HG03175 (cell line): ENCODE results near the gene UBQLN1.
"Not testable (repeated sequence)": the region's sequence is repeated elsewhere in the genome, so short reads cannot be mapped to it uniquely, and the experiment has no call there.

Source experiments
- ATAC-seq: cut with Tn5 transposase; IDR thresholded peaks from one replicate; pipeline ENCODE4 v1.9.1; 2021; ENCODE audit warnings: mild to moderate bottlenecking, moderate library complexity; ENCODE audit not compliant: unreplicated experiment

UBQLN1 gene

DNA sequence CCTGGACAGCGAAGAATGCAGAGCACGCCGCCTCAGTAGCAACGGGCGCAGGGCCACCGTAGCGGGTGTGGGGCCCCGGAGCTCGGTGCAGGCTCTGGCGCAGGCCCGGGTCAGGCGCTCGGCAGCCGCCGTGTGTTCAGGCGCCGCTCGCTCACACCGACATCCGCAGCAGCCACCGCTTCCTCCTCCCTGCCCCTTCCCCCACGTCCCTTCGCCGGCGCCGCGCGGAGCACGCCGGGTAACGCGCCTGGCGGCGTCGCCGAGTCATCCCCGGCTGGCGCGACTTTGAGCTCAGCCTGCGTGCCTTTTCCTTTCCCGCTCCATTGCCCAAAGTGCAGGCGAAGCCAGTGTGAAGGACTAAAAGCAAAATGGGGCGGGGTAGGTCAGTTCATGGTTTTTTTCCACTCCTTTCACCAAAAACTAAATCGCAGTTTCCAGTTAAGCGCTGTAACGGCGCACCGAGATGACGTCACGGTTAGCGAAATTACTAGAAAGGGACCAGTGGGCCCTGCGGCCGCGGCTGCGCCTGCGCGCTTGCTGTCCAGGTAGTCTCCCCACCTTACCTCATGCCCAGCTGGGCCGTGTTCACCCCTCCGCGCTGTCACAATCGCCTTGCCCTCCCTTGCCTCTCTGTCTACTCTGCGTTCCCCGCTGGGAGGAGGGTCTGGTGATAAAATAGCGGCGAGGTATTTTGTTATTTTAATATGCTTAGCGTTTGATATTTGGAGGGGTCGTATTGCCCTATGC, at the start of gene UBQLN1:
UBQLN1 (minus strand) TSS at position 191 of the 747 bp plus-strand sequence. CDS start 279 bp downstream, outside the sequence.
- peak; percentile 77 for ATAC-seq

DNA sequence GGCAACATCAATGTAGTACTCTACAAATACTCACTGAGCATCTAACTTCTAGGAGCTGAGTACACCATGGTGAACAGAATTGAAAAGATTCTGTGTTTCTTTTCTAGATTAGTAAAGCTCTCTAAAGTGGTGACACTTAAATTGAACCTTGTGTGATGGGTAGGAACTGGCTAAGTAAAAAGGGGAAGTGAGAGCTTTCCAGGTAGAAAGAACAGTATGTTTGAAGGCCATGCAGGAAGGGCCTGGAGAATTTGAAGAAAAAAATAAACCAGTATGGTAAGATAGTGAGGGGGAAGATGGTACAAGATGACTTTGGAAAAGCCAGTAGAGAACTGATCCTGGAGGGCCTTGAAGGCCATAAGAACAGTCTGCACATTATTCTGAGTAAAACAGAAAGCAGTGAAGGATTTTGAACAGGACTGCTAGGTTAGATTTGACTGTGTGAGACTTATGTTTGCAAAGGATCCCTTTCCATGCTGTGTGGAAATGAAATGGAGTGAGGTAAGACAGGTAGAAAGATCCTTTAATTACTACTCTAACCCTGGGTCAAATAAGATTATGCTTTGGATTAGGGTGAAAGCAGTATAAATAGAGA, 46.7 kb upstream of the UBQLN1 start:
- peak; percentile 82 for ATAC-seq

DNA sequence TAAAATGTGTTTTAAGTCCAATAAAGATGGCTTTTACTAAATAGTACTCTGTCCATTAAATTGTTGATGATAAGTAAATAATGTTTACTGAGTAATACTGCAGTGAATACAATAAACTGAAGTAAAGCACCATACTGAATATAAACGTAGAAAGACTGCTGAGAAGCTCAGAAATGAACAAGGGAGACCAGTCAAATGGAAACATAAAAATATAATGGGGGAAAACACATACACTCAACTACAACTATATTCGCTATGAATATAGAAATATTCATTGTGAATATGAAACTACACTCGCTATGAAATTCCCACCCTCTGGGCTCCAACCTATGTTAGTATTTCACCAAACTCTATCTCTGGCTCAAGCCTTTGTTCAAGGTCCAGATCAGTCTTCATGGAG, 41.9 kb upstream of the UBQLN1 start:
- ATAC-seq, result no peak

DNA sequence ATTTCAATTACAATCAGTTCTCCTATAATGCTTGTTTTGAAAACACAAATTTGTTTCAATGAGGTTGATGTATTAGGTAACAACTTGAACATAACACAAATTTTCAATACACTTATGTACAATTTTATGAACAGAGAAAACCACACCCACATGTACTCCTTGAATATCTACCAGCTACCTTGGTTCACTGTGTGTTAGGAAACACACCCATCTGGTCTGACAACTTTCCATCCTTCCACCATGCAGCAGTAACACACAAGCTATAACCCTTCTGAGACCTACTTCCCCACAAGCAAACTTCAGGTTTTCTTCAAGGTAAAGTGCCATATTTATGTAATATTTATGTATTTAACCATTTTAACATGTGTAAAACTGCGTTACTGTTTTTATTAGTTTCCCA, 36.4 kb upstream of the UBQLN1 start:
- ATAC-seq, result no peak

DNA sequence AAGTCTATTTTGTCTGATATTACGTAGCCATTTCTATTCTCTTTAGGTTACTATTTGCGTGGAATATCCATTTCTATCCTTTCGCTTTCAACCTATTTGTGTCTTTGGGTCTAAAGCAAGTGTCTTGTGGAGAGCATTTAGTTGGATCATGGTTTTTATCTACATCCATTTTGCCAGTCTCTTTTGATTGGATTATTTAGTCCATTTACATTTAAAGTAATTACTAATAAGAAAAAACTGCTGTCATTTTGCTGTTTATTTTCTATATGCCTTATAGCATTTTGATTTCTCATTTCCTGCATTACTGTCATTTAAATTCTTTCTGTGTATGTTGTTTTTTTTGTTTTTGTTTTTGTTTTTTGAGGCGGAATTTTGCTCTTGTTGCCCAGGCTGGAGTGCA, 26.0 kb upstream of the UBQLN1 start:
- no peak for ATAC-seq

DNA sequence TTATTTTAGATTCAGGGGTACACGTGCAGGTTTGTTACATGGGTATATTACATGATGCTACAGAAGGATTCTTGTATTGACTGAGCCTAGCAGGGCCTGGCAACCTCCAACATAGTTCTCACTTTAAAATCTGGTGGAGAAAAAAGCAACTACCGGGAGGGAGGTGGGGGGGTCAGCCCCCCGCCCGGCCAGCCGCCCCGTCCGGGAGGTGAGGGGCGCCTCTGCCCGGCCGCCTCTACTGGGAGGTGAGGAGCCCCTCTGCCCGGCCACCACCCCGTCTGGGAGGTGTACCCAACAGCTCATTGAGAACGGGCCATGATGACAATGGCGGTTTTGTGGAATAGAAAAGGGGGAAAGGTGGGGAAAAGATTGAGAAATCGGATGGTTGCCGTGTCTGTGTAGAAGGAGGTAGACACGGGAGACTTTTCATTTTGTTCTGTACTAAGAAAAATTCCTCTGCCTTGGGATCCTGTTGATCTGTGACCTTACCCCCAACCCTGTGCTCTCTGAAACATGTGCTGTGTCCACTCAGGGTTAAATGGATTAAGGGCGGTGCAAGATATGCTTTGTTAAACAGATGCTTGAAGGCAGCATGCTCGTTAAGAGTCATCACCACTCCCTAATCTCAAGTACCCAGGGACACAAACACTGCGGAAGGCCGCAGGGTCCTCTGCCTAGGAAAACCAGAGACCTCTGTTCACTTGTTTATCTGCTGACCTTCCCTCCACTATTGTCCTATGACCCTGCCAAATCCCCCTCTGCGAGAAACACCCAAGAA, 21.0 kb upstream of the UBQLN1 start:
- ATAC-seq, result not testable (repeated sequence)

DNA sequence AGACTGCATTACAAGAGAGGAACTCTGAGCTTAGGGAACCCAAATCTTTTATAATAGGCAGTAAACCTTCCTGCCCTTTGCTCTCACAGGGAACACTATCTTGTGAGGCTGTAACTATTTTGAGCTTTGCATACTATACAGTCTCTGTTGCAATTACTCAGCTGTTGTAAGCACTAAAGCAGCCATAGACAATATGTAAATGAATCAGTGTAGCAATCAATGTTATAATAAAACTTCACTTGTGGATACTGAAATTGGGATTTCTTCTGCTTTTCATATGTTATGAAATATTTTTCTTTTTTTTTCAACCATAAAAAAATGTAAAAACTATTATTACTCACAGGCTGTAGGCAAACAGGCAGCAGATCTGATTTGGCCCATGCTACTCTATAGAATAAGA, 16.7 kb upstream of the UBQLN1 start:
- ATAC-seq, result no peak

DNA sequence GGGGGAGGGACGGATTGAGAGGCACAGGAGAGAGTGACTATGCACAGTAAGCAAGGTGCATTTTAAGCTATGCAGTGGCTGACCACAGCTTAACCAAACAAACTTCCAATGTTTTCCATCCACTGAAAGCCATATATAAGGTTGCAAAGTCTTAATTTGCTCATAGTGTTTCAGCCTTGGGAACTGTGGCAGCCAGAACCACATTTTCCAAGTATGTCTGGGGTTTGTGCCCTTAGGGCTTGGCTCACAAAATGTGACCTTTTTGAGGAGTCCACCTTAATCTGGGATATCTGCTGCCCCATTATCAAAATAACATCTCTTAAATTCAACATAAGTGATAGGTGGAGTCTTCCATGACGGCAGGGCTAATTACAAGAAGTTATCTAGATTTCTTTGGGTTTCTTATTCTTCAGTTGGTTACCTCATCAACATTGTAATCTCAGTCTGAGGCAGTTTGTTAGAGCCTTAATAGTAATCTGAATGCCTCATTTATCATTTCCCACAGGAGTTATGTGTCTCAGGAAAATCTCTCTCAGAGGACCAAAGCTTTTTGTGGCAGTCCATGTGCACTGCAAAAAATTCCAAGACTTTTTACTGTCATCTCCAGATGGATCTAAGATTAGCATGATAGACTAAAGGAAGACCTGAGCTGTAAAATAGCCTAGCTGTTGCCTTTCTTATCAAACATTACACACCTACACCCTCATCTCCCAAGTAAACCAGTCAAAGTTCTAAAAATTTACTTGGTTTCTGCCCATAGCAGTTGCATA, 15.2 kb upstream of the UBQLN1 start:
- ATAC-seq, result no peak

DNA sequence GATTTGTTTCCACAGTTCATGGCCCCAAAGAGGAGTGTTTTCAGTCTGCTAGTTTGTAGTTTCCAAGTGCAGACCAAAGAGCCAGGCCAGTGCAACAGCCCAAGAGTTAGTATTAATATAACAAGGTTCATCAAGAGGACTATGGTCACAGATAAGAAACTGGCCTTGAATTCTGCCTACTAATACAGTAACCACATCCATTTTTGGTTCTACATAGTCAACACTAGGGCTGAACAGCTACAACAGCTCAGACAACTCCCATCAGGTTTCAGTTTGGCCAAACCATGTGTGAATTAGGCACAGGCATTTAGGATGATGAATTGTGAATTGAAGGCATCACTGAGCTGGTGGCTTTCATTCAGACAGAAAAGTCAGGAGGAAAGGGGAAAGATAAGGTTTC, 13.8 kb upstream of the UBQLN1 start:
- no peak for ATAC-seq

DNA sequence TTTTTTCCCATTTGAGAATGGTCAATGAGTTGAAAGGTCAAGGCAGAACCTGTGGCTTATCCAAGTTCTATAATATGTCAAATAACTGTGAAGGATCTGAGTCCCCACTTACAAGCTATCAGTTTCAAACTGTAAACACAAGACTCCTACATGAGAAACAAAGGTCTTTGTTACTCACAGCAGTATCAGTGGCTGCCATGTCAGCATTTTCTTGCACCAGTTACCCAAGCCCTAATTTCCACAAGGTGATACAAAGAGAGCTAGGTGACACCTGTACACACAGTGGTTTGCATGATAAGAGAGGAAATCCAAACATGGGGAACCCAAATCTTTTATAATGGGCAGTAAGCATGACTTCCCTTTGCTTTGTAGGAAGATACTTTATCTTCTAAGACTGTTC, 8.0 kb upstream of the UBQLN1 start:
- no peak for ATAC-seq

DNA sequence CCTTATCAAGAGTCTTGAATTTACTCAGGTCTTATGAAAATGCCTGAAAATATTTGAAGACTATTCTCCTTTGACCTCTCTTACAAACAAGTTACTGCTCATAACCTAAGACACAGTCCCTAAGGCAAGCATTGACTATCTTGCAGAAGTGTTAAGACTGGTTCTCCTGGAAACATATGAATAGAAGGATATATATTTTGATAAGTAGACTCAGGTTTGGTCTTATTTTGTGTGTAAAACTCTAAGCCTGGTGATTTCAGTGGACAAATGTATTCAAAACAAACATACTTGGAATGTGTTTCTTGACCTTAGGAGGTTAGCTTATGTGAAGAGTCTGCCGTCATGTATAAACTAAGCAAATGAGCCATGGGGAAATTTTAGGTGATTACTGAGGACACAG, 7.5 kb upstream of the UBQLN1 start:
- ATAC-seq, result no peak

DNA sequence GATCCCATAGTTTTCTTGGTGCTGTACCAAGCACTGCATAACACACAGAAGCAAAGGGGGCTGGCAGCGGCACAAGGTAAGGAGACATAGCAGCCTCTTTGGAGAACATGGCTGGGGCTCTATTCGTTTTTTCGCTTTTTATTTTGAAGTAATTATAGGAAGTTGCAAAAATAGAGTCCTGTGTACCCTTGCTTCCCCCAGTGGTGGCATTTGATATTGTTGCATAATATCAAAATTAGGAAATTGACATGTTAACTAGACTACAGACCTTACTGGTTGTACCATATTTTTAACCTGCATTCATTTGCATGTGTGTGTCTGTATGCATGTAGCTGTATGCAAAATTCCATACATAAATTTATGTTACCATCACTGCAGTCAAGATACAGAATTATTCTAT, 6.6 kb upstream of the UBQLN1 start:
- peak; percentile 76 for ATAC-seq

DNA sequence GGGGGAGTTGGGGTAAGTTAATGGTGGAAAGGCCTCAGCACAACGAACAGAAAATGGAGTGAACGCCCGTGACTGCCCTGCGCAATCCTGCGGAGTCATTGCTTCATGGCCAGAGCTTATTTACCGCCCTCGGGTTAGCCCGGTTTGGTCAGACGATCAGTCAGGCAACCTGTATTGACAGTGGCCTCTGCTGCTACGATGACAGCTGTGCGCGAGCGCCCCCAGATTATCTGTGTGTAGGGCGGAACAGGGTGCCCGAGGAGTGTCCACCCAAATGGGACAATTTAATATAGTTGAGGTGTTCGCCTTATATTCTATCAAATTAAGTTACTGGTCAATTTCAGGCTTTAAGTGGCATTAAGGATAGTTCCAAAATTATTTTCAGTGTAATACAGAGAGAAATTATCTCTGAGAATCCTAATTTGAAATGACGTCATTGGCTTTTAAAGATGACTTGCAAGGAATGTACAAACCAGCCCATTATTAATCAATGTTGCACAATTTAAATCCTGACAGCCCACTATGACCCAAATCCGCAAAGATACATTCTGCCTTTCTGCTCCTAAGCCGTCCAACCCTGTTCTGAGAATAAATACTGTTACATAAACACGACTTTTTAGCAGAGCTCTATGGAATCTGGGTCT, 879 bp upstream of the UBQLN1 start:
- peak; percentile 63 for ATAC-seq

DNA sequence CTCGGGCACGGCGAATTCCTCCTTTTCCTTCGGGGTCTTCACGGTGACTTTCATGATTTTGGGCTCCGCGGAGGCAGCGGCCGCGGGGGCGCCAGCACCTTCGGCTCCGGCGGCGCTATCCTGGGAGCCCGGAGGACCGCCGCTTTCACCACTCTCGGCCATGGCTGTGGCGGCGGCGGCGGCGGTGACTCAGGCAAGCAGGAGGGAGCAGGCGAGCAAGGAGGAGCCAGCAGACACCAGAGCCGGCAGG, 315 bp downstream of the UBQLN1 start:
- peak; percentile 55 for ATAC-seq

DNA sequence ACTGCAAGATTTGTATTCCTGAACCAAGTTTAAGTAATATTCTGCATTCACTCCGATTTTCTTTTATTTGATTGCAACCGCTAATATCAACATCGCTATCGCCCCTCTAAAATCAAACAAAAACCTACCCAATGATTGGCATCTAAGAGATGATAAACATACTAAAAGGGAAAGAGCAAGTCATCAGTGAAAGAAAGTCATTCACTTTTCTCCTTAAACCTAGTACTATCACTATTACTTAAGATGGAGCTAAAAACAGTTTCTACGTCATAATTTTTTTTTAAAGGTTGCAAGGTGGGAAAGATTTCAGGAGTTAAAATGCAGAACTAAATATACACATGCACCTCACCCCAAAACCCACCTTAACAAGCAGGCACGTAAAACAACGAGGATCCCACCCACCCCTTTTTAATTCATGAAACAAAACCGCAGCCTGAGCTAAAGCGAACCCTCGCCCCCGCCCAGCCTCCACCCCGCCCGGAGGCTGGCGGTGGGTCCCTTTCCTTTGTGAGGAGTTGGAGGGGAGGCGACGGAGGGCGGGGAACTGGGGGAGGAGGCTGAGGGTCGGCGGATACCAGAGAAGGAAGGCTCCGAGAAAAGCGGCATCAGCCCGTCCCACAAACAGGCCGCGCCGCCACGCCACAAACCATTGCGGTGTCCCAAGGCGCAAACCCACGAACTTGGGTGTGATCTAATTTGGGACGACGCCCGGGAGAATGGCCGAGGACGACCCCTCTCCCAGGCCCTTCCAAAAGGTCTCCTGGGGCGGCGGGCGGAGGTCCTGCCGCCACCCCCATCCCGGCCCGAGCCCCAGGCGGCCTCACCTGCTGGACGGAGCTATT, 861 bp downstream of the UBQLN1 start:
- ATAC-seq, result peak; percentile 17

DNA sequence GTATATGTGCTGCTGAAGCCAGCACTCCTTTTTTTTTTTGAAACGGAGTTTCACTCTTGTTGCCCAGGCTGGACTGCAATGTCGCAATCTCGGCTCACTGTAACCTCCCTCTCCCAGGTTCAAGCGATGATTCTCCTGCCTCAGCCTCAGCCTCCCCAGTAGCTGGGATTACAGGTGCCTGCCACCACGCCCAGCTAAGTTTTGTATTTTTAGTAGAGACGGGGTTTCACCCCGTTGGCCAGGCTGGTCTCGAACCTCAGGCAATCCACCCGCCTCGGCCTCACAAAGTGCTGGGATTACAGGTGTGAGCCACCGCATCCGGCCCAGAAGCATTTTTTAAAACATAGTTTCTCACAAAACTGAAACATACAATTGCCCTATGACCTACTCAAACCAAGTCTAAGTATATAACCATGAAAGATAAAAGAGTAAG, 2.5 kb downstream of the UBQLN1 start:
- not testable (repeated sequence) for ATAC-seq

DNA sequence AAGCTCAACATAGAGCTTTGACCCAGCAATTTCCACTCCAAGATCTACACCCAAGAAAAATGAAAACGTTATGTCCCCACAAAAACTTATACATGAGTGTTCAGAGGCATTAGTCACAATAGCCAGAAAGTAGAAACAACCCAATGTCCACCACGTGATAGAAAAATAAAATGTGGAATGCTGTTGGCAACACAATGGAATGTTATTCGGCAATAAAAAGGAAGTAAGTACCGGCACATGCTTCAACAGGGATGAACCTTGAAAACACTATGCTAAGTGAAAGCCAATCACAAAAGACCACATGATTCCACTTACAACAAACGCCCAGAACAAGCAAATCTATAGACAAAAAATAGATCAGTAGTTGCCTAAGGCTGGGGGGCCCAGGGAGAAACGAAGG, 6.0 kb downstream of the UBQLN1 start:
- ATAC-seq, result no peak

DNA sequence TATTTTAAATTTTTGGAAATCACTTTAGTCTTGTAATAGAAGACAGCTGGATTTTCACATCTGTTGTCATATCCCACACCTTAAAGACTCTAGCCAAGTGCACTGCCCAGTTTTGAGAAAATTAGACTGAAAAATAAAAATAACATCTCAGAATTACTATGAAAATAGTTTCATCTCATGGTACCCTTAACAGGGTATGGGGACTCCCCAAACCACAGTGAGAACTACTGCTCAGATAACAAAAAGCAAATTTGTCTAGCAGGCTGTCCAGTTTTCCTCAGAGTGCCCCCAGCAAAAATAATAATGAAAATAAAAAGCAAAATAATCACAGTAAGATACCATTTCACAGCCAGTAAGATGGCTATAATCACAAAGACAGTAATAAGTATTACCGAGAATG, 6.5 kb downstream of the UBQLN1 start:
- no peak for ATAC-seq

DNA sequence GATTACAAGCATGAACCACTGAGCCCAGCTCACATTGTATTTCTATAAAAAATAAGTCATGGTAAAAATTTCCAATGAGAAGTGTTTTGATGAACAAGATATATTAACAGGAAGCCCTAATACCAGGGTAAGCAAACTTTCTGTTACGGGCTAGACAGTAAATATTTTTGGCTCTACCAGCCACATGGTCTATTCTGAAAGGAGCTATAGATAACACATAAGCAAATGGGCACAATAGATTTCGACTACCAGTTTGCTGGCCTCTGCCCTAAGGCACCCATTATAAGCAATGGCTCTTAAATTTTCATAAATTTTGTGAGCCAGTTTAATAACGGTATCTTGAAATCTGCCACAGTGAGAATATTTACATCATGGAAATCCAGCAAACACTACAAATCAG, 8.1 kb downstream of the UBQLN1 start:
- peak; percentile 47 for ATAC-seq

DNA sequence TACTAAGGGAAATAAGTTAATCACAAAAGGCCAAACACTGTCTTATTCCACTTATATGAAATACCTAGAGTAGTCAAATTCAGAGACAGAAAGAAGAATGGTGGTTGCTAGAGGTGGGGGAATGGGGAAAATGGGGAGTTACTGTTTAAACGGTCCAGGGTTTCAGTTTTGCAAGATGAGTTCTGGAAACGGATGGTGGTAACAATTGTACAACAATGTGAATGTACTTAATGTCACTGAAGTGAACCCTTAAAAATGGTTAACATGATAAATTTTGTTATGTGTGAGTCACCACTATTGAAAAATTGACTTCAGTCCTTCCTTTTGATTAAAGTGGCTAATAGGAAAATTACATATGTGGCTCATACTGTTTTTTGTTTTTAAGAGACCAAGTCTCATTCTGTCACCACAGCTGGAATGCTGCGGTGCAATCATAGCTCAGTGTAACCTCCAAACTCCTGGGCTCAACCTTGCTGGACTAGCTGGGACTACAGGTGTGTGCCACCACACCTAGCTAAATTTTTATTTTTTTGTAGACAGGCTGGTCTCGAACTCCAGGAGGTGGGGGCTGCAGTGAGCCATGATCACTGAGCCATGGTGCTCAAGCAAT, 8.7 kb downstream of the UBQLN1 start:
- ATAC-seq, result peak; percentile 40
